SU-DHL-6 (cell line): ENCODE data around the gene GOLIM4.

Experiments used
- H2AFZ ChIP-seq: fragments of 200-600 bp; sonication (generic); 2 replicates; pipeline ENCODE4 v1.6.1; 2014; ENCODE audit warnings: low read depth, mild to moderate bottlenecking, moderate library complexity, mixed read lengths, antibody characterized with exemption, low read length; ENCODE audit not compliant: severe bottlenecking
- H3F3A ChIP-seq: fragments of 200-600 bp; shearing (Covaris generic); 2 replicates; pipeline ENCODE4 v1.6.0; 2016; ENCODE audit warnings: antibody characterized with exemption, mild to moderate bottlenecking; ENCODE audit not compliant: insufficient read depth
- H3K27ac ChIP-seq: fragments of 200-600 bp; sonication (generic); 2 replicates; pipeline ENCODE4 v1.5.1; 2016; ENCODE audit warnings: low read depth, mild to moderate bottlenecking, low read length, moderate library complexity, mixed read lengths
- H3K27me3 ChIP-seq: fragments of 200-600 bp; sonication (generic), shearing (Covaris generic); 2 replicates; pipeline ENCODE4 v1.6.0; 2014; ENCODE audit warnings: mild to moderate bottlenecking, low read length
- H3K36me3 ChIP-seq: fragments of 200-600 bp; sonication (generic); 2 replicates; pipeline ENCODE4 v1.6.1; 2014; ENCODE audit warnings: mild to moderate bottlenecking, low read length, mixed read lengths
- H3K4me2 ChIP-seq: fragments of 300-600, 200-600 bp; shearing (Covaris generic), sonication (generic); 2 replicates; pipeline ENCODE4 v1.6.0; 2014; ENCODE audit warnings: low read length, low read depth, mild to moderate bottlenecking; ENCODE audit not compliant: poor library complexity, severe bottlenecking
- H3K4me3 ChIP-seq: fragments of 200-600 bp; sonication (generic); 2 replicates; pipeline ENCODE4 v1.5.1; 2014; ENCODE audit warnings: antibody characterized with exemption, low read length, mild to moderate bottlenecking, mixed read lengths; ENCODE audit not compliant: insufficient read depth, poor library complexity, severe bottlenecking
- H3K79me2 ChIP-seq: fragments of 200-600 bp; sonication (generic); 2 replicates; pipeline ENCODE4 v1.6.1; 2014; ENCODE audit warnings: mild to moderate bottlenecking, low read length, moderate library complexity; ENCODE audit not compliant: insufficient read depth
- H3K9ac ChIP-seq: fragments of 200-600 bp; sonication (generic); 2 replicates; pipeline ENCODE4 v1.7.0; 2014; ENCODE audit warnings: mild to moderate bottlenecking, low read length
- H3K9me2 ChIP-seq: fragments of 200-600 bp; sonication (generic); replicated peaks from 2 replicates; pipeline ENCODE4 v1.6.1; 2014; ENCODE audit warnings: low read length; ENCODE audit not compliant: insufficient read depth
- H3K9me3 ChIP-seq: fragments of 200-600 bp; sonication (generic); 2 replicates; pipeline ENCODE4 v1.6.1; 2014; ENCODE audit warnings: low read length, mixed read lengths; ENCODE audit not compliant: insufficient read depth
- H4K20me1 ChIP-seq: fragments of 200-600 bp; sonication (generic); 2 replicates; pipeline ENCODE4 v1.6.1; 2014; ENCODE audit warnings: low read depth, mild to moderate bottlenecking, antibody characterized with exemption, low read length, moderate library complexity, mixed read lengths
- EZH2phosphoT487 ChIP-seq: fragments of 200-600 bp; sonication (generic), shearing (Covaris generic); conservative IDR thresholded peaks from 2 replicates; pipeline ENCODE4 v1.6.1; 2018; ENCODE audit warnings: mild to moderate bottlenecking, antibody characterized with exemption, low read length, moderate library complexity, mixed read lengths
- TF ChIP-seq, protein P1 (sequence below): fragments of 200-600 bp; sonication (generic); IDR thresholded peaks from one replicate; pipeline ENCODE4 v1.5.1; 2017; ENCODE audit warnings: antibody characterized with exemption, mild to moderate bottlenecking, low read length, moderate library complexity; ENCODE audit not compliant: insufficient read depth, poor library complexity, severe bottlenecking

Gene GOLIM4

DNA sequence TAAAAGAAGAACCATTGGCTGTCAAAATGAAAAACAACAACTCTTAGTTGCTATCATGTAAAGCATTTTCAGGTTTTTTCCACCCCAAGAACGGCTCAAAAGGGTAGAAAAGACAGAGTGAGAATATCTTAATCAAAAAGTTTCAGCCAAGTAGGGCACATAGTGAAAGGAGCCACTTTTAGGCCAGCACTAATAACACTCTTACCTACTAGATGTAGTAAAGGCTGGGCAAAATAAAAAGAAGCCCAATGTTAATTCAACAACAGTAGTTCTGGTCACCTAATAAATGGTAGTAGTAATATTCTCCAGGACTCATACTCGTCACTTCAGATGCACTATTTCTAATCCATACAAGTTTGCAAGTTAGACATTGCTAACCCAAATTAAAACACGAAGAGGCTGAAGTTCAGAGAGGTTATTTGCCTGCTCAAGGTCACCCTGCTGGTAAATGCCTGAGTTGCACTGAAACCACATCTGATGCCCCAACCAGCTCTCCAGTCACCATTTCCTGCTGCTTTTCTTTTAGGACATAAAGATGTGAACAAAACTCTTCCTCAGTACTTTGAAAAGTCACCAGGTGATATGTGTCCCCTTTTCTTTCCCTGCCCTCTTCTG lies 7.5 kb downstream of the GOLIM4 start:
- H3K9ac ChIP-seq, result no peak overlapping the region

GRCh38 chr3:168087539-168087938 lies 8.2 kb downstream of the GOLIM4 start:
- Histone ChIP-seq H3K36me3 (no peaks in the 10 kb centered on the region), H3K9me3 (no peaks in the 10 kb centered on the region), H4K20me1 (peaks cover 36% of the 10 kb centered on the region), H3F3A (no peaks in the 10 kb centered on the region), H3K4me3 (no peak overlapping the region), H3K4me2 (no peak overlapping the region), H3K27ac (no peak overlapping the region), H3K79me2 (peaks cover 92% of the 10 kb centered on the region), H3K9ac (no peak overlapping the region), H3K27me3 (no peaks in the 10 kb centered on the region), H2AFZ (no peak overlapping the region), H3K9me2 (no peaks in the 10 kb centered on the region)
- no peak for TF ChIP-seq EZH2phosphoT487
- TF ChIP-seq, protein P1, sequence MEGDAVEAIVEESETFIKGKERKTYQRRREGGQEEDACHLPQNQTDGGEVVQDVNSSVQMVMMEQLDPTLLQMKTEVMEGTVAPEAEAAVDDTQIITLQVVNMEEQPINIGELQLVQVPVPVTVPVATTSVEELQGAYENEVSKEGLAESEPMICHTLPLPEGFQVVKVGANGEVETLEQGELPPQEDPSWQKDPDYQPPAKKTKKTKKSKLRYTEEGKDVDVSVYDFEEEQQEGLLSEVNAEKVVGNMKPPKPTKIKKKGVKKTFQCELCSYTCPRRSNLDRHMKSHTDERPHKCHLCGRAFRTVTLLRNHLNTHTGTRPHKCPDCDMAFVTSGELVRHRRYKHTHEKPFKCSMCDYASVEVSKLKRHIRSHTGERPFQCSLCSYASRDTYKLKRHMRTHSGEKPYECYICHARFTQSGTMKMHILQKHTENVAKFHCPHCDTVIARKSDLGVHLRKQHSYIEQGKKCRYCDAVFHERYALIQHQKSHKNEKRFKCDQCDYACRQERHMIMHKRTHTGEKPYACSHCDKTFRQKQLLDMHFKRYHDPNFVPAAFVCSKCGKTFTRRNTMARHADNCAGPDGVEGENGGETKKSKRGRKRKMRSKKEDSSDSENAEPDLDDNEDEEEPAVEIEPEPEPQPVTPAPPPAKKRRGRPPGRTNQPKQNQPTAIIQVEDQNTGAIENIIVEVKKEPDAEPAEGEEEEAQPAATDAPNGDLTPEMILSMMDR, result no peak

More for the DNA sequence above, 7.5 kb downstream of the GOLIM4 start:
- H3K79me2 ChIP-seq, result peaks cover 92% of the 10 kb centered on the region
- H3K36me3 ChIP-seq, result no peaks in the 10 kb centered on the region
- peaks cover 39% of the 10 kb centered on the region for H4K20me1 ChIP-seq
- peak overlapping the region; percentile 25 for H3K4me2 ChIP-seq
- no peak overlapping the region for H3K27ac ChIP-seq
- H3K9me2 ChIP-seq, result no peaks in the 10 kb centered on the region
- H3K27me3 ChIP-seq, result no peaks in the 10 kb centered on the region
- H3K9me3 ChIP-seq, result no peaks in the 10 kb centered on the region
- no peak overlapping the region for H2AFZ ChIP-seq
- no peak overlapping the region for H3K4me3 ChIP-seq
- H3F3A ChIP-seq, result no peaks in the 10 kb centered on the region
- no peak for TF ChIP-seq EZH2phosphoT487
- TF ChIP-seq, protein P1, result peak; percentile 18

DNA sequence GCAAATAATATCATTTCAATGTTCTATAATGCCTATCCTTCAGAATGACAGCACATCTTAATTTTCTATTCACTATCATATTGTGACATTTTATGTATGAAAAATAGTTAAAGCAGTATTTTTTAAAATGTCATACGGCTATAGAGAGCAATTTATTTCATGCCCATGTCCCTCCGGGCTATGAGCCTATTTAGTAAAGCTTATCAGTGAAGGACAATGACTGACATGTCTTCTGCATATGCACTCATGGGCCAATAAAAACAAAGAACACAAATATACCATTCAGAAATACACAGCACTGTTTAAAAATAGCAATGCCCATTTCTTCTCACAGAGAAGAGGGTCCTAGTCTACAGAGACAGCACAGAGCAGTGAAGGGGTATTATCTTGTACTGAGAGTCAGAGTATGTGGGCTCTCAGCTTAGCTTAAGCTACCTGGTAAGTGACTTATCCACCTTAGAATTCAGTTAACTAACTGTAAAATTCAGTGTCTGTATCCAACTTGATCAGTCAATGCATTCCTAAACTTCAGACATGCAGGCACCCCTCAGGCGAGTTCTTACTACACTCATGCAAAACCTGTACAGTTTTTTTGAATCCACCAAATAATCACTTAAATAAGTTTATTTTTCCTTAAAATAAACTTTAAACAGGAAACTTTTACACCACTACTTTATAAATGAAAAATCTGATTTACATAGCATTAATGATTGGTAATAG lies 9.0 kb downstream of the GOLIM4 start:
- Histone ChIP-seq H3K79me2 (peaks cover 92% of the 10 kb centered on the region), H3K9me3 (no peaks in the 10 kb centered on the region), H3K4me2 (no peak overlapping the region), H2AFZ (no peak overlapping the region), H3F3A (no peaks in the 10 kb centered on the region), H3K9me2 (no peaks in the 10 kb centered on the region), H3K27me3 (no peaks in the 10 kb centered on the region), H3K4me3 (no peak overlapping the region), H3K36me3 (no peaks in the 10 kb centered on the region), H3K27ac (no peak overlapping the region), H3K9ac (no peak overlapping the region), H4K20me1 (peaks cover 30% of the 10 kb centered on the region)
- TF ChIP-seq EZH2phosphoT487, result no peak
- TF ChIP-seq, protein P1, result no peak
